ENCODE data around the gene TNK2.

TNK2 gene

DNA sequence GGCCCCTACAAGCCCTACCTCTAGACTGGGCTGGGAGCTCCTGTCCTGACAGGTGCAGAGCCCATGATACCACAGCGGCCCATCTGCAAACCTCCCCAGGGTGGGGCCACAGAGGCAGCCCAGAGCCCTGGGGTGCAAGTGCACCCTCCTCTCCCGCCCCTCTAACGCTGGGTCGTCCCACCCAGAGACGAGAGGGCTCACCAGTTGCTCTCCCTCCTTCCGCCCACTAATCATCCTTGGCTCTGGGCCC lies 742 bp downstream of the TNK2 start (continued):
- TF ChIP-seq, protein P1, sequence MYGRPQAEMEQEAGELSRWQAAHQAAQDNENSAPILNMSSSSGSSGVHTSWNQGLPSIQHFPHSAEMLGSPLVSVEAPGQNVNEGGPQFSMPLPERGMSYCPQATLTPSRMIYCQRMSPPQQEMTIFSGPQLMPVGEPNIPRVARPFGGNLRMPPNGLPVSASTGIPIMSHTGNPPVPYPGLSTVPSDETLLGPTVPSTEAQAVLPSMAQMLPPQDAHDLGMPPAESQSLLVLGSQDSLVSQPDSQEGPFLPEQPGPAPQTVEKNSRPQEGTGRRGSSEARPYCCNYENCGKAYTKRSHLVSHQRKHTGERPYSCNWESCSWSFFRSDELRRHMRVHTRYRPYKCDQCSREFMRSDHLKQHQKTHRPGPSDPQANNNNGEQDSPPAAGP (tag by site-specific recombination; IDR thresholded peaks at IDR 0.05) = no peak
- peak; percentile 52; the same call in 1 of the 2 replicates for TF ChIP-seq ZBTB8A (tag by site-specific recombination; IDR thresholded peaks at IDR 0.05)
- TF ChIP-seq, protein P2, sequence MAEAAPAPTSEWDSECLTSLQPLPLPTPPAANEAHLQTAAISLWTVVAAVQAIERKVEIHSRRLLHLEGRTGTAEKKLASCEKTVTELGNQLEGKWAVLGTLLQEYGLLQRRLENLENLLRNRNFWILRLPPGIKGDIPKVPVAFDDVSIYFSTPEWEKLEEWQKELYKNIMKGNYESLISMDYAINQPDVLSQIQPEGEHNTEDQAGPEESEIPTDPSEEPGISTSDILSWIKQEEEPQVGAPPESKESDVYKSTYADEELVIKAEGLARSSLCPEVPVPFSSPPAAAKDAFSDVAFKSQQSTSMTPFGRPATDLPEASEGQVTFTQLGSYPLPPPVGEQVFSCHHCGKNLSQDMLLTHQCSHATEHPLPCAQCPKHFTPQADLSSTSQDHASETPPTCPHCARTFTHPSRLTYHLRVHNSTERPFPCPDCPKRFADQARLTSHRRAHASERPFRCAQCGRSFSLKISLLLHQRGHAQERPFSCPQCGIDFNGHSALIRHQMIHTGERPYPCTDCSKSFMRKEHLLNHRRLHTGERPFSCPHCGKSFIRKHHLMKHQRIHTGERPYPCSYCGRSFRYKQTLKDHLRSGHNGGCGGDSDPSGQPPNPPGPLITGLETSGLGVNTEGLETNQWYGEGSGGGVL (tag by site-specific recombination; IDR thresholded peaks at IDR 0.05) = no peak
- TF ChIP-seq KLF1 (tag by site-specific recombination; IDR thresholded peaks at IDR 0.05) = peak; percentile 90; the same call in 1 of the 2 replicates
- TF ChIP-seq SP2 (tag by site-specific recombination; IDR thresholded peaks at IDR 0.05) = peak; percentile 87

DNA sequence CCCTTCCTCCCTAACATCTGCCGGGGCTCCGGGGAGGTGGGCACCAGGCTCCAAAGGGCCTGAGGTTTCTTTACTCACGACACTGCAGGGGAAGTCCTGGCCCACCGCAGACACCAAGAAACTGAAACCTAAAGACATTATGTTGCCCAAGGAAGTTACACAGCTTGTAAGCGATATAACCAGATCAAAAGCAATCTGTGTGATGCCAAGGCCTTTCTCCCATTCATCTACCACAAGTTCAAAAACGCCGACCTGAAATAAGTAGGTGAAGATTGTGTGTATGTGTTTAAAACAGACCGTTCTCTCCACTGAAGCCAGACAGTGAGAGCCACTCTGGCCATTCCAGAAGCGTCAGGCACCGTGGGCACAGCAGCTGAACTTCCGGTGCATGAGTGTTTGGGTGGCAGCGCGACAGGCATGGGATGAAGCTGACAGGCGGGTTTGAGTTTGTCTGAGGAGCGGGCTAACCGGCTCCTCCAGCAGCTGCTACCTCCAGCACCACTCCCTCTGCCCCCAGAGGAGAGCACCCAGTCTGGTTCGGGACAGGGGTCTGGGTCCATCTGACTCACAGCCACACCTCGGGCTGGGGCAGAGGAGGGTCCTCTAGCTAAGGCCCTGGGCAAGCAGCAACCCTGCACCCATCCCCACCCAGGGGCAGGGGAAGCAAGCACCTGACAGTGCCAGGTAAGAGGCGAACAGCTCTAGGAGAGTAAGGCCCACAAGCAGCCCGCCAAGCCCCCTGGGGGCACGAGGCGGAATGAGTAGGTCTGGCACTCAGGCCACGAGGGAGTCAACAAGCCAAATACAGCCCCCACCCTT lies 1.3 kb downstream of the TNK2 start:
- POLR2A ChIA-PET = interaction anchor here (1.2 to 1.5 kb wide), 2 partner anchors 9 to 13 kb away, joined by 4 read pairs; no protein-coding TSS in a partner anchor
- peak; percentile 36 for TF ChIP-seq ZNF341 (tag by site-specific recombination; IDR thresholded peaks at IDR 0.05; ENCODE audit: low read depth)
- peak; percentile 21; the same call in 1 of the 2 replicates for TF ChIP-seq GLI2 (tag by site-specific recombination; IDR thresholded peaks at IDR 0.05; ENCODE audit: borderline replicate concordance, low read depth)
- no peak for TF ChIP-seq ZBTB20 (tag by site-specific recombination; IDR thresholded peaks at IDR 0.05)
- TF ChIP-seq ZNF701 (tag by site-specific recombination; IDR thresholded peaks at IDR 0.05) = no peak
- no peak for TF ChIP-seq HOXC10 (CRISPR knock-in tag; IDR thresholded peaks at IDR 0.05)
- no peak for TF ChIP-seq MZF1 (tag by site-specific recombination; IDR thresholded peaks at IDR 0.05; ENCODE audit: borderline replicate concordance)
- TF ChIP-seq ZNF274 (IDR thresholded peaks at IDR 0.05; ENCODE audit: low read length) = no peak
- TF ChIP-seq ZNF274 (tag by site-specific recombination; IDR thresholded peaks at IDR 0.05; ENCODE audit: borderline replicate concordance) = no peak
- TF ChIP-seq KLF1 (tag by site-specific recombination; IDR thresholded peaks at IDR 0.05) = no peak
- no peak for TF ChIP-seq SCRT1 (tag by site-specific recombination; IDR thresholded peaks at IDR 0.05; ENCODE audit: borderline replicate concordance)
- no peak for TF ChIP-seq OVOL3 (tag by site-specific recombination; IDR thresholded peaks at IDR 0.05)
- TF ChIP-seq KLF7 (tag by site-specific recombination; IDR thresholded peaks at IDR 0.05; ENCODE audit: borderline replicate concordance) = no peak
- TF ChIP-seq GLIS2 (tag by site-specific recombination; IDR thresholded peaks at IDR 0.05) = peak; percentile 66
- Histone ChIP-seq H3K4me1 (ENCODE audit: control insufficient read depth, insufficient read depth, low read length) (peaks cover 16% of the 10 kb centered on the region), H3K27ac (ENCODE audit: extremely low read depth, low read depth, low read length) (no peak overlapping the region), H3K36me3 (ENCODE audit: control insufficient read depth in 2 of 2, insufficient read depth in 1 of 2, low read length in 2 of 2) (peaks cover 0 to 4% of the 10 kb centered on the region in 2 experiments; a peak in 1 of 3 replicates), H3K9me3 (ENCODE audit: control insufficient read depth, insufficient read depth, low read depth, low read length) (no peaks in the 10 kb centered on the region), H3K4me3 (ENCODE audit: low read depth, low read length) (peak overlapping the region; percentile 51)
- CTCF ChIA-PET = interaction anchor here (0.6 to 3.3 kb wide), 3 partner anchors 11 to 1919 kb away, joined by 3 to 30 read pairs (median 5); no protein-coding TSS in a partner anchor

DNA sequence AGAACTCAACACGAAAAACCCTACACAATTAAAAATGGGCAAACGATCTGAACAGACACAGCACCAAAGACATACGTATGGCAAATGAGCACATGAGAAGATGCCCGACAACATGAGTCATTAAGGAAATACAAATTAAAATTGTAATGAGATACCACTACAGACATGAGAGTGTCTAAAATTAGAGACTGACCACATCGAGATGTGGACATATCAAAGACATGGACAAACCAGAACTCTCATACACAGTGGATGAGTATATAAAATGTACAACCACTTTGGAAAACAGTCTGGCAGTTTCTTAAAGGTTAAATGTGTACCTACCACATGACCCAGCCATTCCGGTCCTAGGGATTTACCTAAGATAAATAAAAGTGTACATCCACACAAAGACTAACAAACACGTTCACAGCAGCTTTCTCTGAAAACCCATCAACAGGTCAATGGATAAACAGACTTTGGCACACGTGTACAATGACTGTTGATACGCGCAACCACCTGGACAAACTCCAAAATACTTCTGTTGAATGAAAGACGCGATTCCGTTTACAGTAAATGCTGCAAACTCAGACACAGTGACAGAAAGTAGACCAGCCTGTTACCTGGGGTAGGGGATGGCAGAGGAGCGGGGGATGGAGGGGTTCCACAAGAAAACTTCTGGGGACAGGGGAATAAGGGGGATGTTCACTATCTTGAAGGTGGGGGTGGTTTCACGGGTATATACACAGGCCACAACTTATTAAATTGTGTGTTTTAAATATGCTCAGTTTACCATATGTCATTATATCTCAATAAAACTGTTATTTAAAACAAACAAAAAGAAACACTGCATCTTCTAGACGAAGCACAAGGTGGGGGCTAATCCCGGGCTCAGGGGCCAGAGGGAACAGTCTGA lies 2.1 kb downstream of the TNK2 start:
- POLR2A ChIA-PET = no interaction called here
- Histone ChIP-seq H3K4me3 (ENCODE audit: low read depth, low read length) (no peak overlapping the region), H3K27ac (ENCODE audit: extremely low read depth, low read depth, low read length) (no peak overlapping the region), H3K9me3 (ENCODE audit: control insufficient read depth, insufficient read depth, low read depth, low read length) (no peaks in the 10 kb centered on the region), H3K4me1 (ENCODE audit: control insufficient read depth, insufficient read depth, low read length) (peaks cover 16% of the 10 kb centered on the region), H3K36me3 (ENCODE audit: control insufficient read depth in 2 of 2, insufficient read depth in 1 of 2, low read length in 2 of 2) (peaks cover 0 to 4% of the 10 kb centered on the region in 2 experiments; a peak in 1 of 3 replicates)
- CTCF ChIA-PET = interaction anchor here (0.9 to 1.4 kb wide), 2 partner anchors 10 to 12 kb away, joined by 3 to 5 read pairs; no protein-coding TSS in a partner anchor
- TF ChIP-seq, protein P3, sequence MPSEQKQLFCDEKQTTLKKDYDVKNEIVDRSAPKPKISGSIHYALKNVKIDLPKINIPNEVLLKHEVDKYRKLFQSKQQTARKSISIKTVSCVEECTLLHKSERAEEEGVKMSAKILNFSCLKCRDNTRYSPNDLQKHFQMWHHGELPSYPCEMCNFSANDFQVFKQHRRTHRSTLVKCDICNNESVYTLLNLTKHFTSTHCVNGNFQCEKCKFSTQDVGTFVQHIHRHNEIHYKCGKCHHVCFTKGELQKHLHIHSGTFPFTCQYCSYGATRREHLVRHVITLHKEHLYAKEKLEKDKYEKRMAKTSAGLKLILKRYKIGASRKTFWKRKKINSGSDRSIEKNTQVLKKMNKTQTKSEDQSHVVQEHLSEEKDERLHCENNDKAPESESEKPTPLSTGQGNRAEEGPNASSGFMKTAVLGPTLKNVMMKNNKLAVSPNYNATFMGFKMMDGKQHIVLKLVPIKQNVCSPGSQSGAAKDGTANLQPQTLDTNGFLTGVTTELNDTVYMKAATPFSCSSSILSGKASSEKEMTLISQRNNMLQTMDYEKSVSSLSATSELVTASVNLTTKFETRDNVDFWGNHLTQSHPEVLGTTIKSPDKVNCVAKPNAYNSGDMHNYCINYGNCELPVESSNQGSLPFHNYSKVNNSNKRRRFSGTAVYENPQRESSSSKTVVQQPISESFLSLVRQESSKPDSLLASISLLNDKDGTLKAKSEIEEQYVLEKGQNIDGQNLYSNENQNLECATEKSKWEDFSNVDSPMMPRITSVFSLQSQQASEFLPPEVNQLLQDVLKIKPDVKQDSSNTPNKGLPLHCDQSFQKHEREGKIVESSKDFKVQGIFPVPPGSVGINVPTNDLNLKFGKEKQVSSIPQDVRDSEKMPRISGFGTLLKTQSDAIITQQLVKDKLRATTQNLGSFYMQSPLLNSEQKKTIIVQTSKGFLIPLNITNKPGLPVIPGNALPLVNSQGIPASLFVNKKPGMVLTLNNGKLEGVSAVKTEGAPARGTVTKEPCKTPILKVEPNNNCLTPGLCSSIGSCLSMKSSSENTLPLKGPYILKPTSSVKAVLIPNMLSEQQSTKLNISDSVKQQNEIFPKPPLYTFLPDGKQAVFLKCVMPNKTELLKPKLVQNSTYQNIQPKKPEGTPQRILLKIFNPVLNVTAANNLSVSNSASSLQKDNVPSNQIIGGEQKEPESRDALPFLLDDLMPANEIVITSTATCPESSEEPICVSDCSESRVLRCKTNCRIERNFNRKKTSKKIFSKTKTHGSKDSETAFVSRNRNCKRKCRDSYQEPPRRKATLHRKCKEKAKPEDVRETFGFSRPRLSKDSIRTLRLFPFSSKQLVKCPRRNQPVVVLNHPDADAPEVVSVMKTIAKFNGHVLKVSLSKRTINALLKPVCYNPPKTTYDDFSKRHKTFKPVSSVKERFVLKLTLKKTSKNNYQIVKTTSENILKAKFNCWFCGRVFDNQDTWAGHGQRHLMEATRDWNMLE (tag by site-specific recombination; conservative IDR thresholded peaks at IDR 0.05; ENCODE audit: low read depth) = no peak
- TF ChIP-seq SCRT2 (tag by site-specific recombination; IDR thresholded peaks at IDR 0.05) = peak; percentile 98
- no peak for TF ChIP-seq ZNF239 (tag by site-specific recombination; IDR thresholded peaks at IDR 0.05)
- TF ChIP-seq, protein P4, sequence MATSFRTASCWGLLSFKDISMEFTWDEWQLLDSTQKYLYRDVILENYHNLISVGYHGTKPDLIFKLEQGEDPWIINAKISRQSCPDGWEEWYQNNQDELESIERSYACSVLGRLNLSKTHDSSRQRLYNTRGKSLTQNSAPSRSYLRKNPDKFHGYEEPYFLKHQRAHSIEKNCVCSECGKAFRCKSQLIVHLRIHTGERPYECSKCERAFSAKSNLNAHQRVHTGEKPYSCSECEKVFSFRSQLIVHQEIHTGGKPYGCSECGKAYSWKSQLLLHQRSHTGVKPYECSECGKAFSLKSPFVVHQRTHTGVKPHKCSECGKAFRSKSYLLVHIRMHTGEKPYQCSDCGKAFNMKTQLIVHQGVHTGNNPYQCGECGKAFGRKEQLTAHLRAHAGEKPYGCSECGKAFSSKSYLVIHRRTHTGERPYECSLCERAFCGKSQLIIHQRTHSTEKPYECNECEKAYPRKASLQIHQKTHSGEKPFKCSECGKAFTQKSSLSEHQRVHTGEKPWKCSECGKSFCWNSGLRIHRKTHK (tag by site-specific recombination; IDR thresholded peaks at IDR 0.05) = no peak
- no peak for TF ChIP-seq ZNF174 (tag by site-specific recombination; IDR thresholded peaks at IDR 0.05)

Data from HEK293 (cell line).